GM12878 (cell line): ENCODE measurements around the gene OTOGL. TPM values are rescaled to one million over a fixed set of nuclear protein-coding genes. Genes with fewer than 3 reads are reported as not detected.

ENCODE experiments used
- ATAC-seq: fragments of 200-7000 bp; cut with Tn5 transposase; 3 replicates; pipeline ENCODE4 v1.9.1; 2020; ENCODE audit warnings: mild to moderate bottlenecking, moderate library complexity
- BruUV-seq: library from RNA; stranded (reverse); fragments of 400-500 nt; replicated peaks from 2 replicates; lab custom pipeline; 2021; lab: Mats Ljungman, UMichigan
- CTCF ChIA-PET: fragments of 300-600 bp; sonication (Branson Sonifier 250); formaldehyde crosslinking; extraction: SDS; loops from one replicate; lab custom pipeline; 2021; ENCODE audit warnings: inconsistent platforms; lab: Yijun Ruan, JAX
- POLR2A ChIA-PET: fragments of 350-600 bp; formaldehyde crosslinking; extraction: SDS; loops from one replicate; lab custom pipeline; 2021; ENCODE audit warnings: inconsistent platforms; lab: Charles Lee
- RAD21 ChIA-PET: fragments of 300-600 bp; sonication (Branson Sonifier 250); formaldehyde crosslinking; loops from one replicate; lab custom pipeline; 2023; ENCODE audit warnings: antibody characterized with exemption; ENCODE audit not compliant: unreplicated experiment; lab: Charles Lee
- SMC1A ChIA-PET: fragments of 300-600 bp; sonication (Branson Sonifier 250); formaldehyde crosslinking; loops from one replicate; lab custom pipeline; 2023; ENCODE audit not compliant: unreplicated experiment, uncharacterized antibody; lab: Charles Lee
- DNase-seq: peaks from one replicate; pipeline ENCODE4 v3.0.0-alpha.2; 2011; ENCODE audit warnings: low read depth, low spot score
- FAIRE-seq: peaks from 3 replicates; lab custom pipeline; 2011; peaks lifted over from hg19 to GRCh38; lab: Jason Lieb, UNC
- H2AFZ ChIP-seq: 2 replicates; pipeline ENCODE4 v1.6.0; 2011; ENCODE audit warnings: low read depth, low read length, control low read depth; ENCODE audit not compliant: control insufficient read depth
- H3K27ac ChIP-seq: 2 replicates; pipeline ENCODE4 v1.5.1; 2011; ENCODE audit warnings: control low read depth; ENCODE audit not compliant: control insufficient read depth, insufficient read depth
- H3K27me3 ChIP-seq, 2 experiments: replicated peaks in 1 of 2; 2 replicates each; pipeline versions ENCODE4 v1.6.0 to v1.6.1; 2011; ENCODE audit warnings: low read length in 1 of 2; ENCODE audit not compliant: control insufficient read depth in 2 of 2, insufficient read depth in 2 of 2
- H3K36me3 ChIP-seq, 2 experiments: 2 replicates each; pipeline ENCODE4 v1.5.1; 2011; ENCODE audit warnings: low read length in 1 of 2; ENCODE audit not compliant: control insufficient read depth in 2 of 2, insufficient read depth in 2 of 2
- H3K4me1 ChIP-seq: 2 replicates; pipeline ENCODE4 v1.6.1; 2011; ENCODE audit warnings: mild to moderate bottlenecking, low read length, moderate library complexity, mixed read lengths; ENCODE audit not compliant: control insufficient read depth, insufficient read depth
- H3K4me2 ChIP-seq: 2 replicates; pipeline ENCODE4 v1.6.0; 2011; ENCODE audit warnings: control low read depth; ENCODE audit not compliant: control insufficient read depth, insufficient read depth
- H3K4me3 ChIP-seq: fragments of 200-600 bp; sonication (generic); 2 replicates; pipeline ENCODE4 v1.5.1; 2016
- H3K79me2 ChIP-seq: 2 replicates; pipeline ENCODE4 v1.6.0; 2011; ENCODE audit warnings: low read length; ENCODE audit not compliant: control insufficient read depth, insufficient read depth
- H3K9ac ChIP-seq: 2 replicates; pipeline ENCODE4 v1.8.0; 2011; ENCODE audit warnings: low read length, control low read depth, mixed read lengths; ENCODE audit not compliant: control insufficient read depth, insufficient read depth
- H3K9me3 ChIP-seq: replicated peaks from 3 replicates; pipeline ENCODE4 v1.5.1; 2011; ENCODE audit warnings: mild to moderate bottlenecking, low read length; ENCODE audit not compliant: control insufficient read depth, insufficient read depth
- H4K20me1 ChIP-seq: 2 replicates; pipeline ENCODE4 v1.6.0; 2011; ENCODE audit not compliant: control insufficient read depth, insufficient read depth
- ATF7 ChIP-seq: fragments of 450-650 bp; IDR thresholded peaks from 2 replicates; pipeline ENCODE4 v1.6.1; 2016; ENCODE audit warnings: low read depth, mild to moderate bottlenecking
- CBX3 ChIP-seq: fragments of 200-600 bp; sonication (generic); IDR thresholded peaks from 2 replicates; pipeline ENCODE4 v1.6.1; 2016; ENCODE audit warnings: low read depth, borderline replicate concordance
- FOXK2 ChIP-seq: fragments of 450-650 bp; IDR thresholded peaks from 2 replicates; pipeline ENCODE4 v1.6.1; 2017; ENCODE audit warnings: mild to moderate bottlenecking, moderate library complexity
- HDAC2 ChIP-seq: fragments of 200-600 bp; sonication (generic); IDR thresholded peaks from 2 replicates; pipeline ENCODE4 v1.6.1; 2017
- IKZF1 ChIP-seq: fragments of 450-650 bp; conservative IDR thresholded peaks from 2 replicates; pipeline ENCODE4 v1.6.1; 2017; ENCODE audit warnings: antibody characterized with exemption, mild to moderate bottlenecking
- IKZF2 ChIP-seq, 2 experiments: fragments of 450-650 bp; IDR thresholded peaks; 2 replicates each; pipeline ENCODE4 v1.6.1; 2017; ENCODE audit warnings: mild to moderate bottlenecking in 2 of 2, moderate library complexity in 2 of 2
- IRF4 ChIP-seq: IDR thresholded peaks from 2 replicates; pipeline ENCODE4 v1.6.1; 2011; ENCODE audit warnings: low read depth, low read length
- IRF5 ChIP-seq: fragments of 450-650 bp; IDR thresholded peaks from 2 replicates; pipeline ENCODE4 v1.6.1; 2017; ENCODE audit warnings: borderline replicate concordance
- MTA3 ChIP-seq: IDR thresholded peaks from 2 replicates; pipeline ENCODE4 v1.6.1; 2012; ENCODE audit warnings: low read length, inconsistent platforms, borderline replicate concordance
- NFXL1 ChIP-seq: fragments of 450-650 bp; IDR thresholded peaks from 2 replicates; pipeline ENCODE4 v1.6.1; 2017; ENCODE audit warnings: antibody characterized with exemption, mild to moderate bottlenecking, borderline replicate concordance
- NR2C1 ChIP-seq: fragments of 450-650 bp; IDR thresholded peaks from 2 replicates; pipeline ENCODE4 v1.6.1; 2017; ENCODE audit warnings: antibody characterized with exemption, mild to moderate bottlenecking, moderate library complexity
- RAD21 ChIP-seq: IDR thresholded peaks from 2 replicates; pipeline ENCODE4 v1.6.1; 2011; ENCODE audit warnings: mild to moderate bottlenecking, low read depth, low read length, moderate library complexity; ENCODE audit not compliant: insufficient read depth
- RCOR1 ChIP-seq: conservative IDR thresholded peaks from 2 replicates; pipeline ENCODE4 v1.6.1; 2012; ENCODE audit warnings: low read depth, low read length, improper control_type of control experiment
- SMARCA5 ChIP-seq: fragments of 450-650 bp; IDR thresholded peaks from 2 replicates; pipeline ENCODE4 v1.6.1; 2017; ENCODE audit warnings: mild to moderate bottlenecking
- TCF12 ChIP-seq: IDR thresholded peaks from 2 replicates; pipeline ENCODE4 v1.6.1; 2011; ENCODE audit warnings: low read depth, mild to moderate bottlenecking, low read length
- ZBTB33 ChIP-seq: fragments of 450-650 bp; IDR thresholded peaks from 2 replicates; pipeline ENCODE4 v1.6.1; 2017; ENCODE audit warnings: mild to moderate bottlenecking
- ZNF384 ChIP-seq: IDR thresholded peaks from 2 replicates; pipeline ENCODE4 v1.6.1; 2012; ENCODE audit warnings: low read depth, mild to moderate bottlenecking, low read length, improper control_type of control experiment, borderline replicate concordance
- WGBS: methylation state at CpG from one replicate; pipeline ENCODE4 v1.1.6; 2016; ENCODE audit warnings: low lambda C conversion rate; ENCODE audit not compliant: insufficient replicate concordance, insufficient coverage; ENCODE audit errors: missing lambda C conversion rate; 5-methylcytosine and 5-hydroxymethylcytosine counted together
- in situ Hi-C: fragments of 300-500 bp; cut with MboI; formaldehyde crosslinking; loops from 9 replicates; pipeline ENCODE4 v1.14.3; 2018; ENCODE audit warnings: mixed read lengths
- intact Hi-C: fragments of 100-400 bp; cut with micrococcal nuclease; formaldehyde crosslinking; loops from one replicate; pipeline ENCODE4 v1.14.2; 2022; ENCODE audit not compliant: unreplicated experiment
- polyA plus RNA-seq, 11 experiments: library from polyadenylated mRNA; depleted of rRNA in 4 of 11; unstranded in 6 of 11; stranded (reverse) in 5 of 11; fragments of >200 nt; fragmentation: Nextera tagmentation in 4 of 11; fragmentation: Illumina TruSeq in 1 of 11; extraction: Ambion mirVana in 4 of 11; extraction: Trizol in 1 of 11; gene quantifications; 1 replicate in 1 of 11; 2 replicates in 10 of 11; pipeline versions ENCODE4 v1.2.1 to v1.2.3, GENCODE V29; 2011 to 2016; ENCODE audit warnings: inconsistent platforms in 2 of 11, missing spikeins in 2 of 11, low read depth in 1 of 11
- total RNA-seq, 4 experiments: library from RNA; depleted of rRNA in 3 of 4; stranded (reverse); fragments of >200 nt in 3 of 4; fragmentation: Illumina TruSeq in 1 of 4; extraction: Trizol in 1 of 4; gene quantifications; 2 replicates each; pipeline versions ENCODE4 v1.2.1 to v1.2.3, GENCODE V29; 2013 to 2021

Gene OTOGL
- total and polyA plus RNA-seq, 10 of the 15 experiments (the other 5 are each of a cell fraction or from before 2014, with no cell fraction given), result 0.04 to 3.7 (median 0.27) TPM

DNA sequence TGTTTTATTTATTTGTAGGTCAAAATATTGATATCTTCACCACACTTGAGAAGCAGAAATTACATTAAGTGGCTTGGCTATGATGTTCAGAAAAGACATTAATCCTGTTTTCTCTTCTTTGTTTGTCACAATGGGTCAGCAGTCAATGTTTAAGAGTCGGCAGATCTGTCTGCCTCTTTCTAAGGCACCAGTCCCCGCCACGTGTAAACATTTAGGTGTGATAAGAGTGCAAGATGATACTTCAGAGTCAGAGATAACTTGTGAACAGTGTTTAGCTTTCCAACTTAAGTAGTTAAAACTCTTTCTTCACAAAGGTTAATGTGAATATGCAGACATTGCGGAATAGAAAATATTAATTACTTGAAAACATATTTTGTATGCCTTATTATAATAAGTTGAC, 160.9 kb downstream of the OTOGL start (continued):
- TF ChIP-seq ZBTB33 (no peak), IRF5 (no peak), NR2C1 (no peak), IRF4 (no peak), IKZF2 (IDR thresholded peaks at IDR 0.05) (no peak), FOXK2 (no peak), ZNF384 (no peak), HDAC2 (no peak)

GRCh38 chr12:80261403-80261802, 162.1 kb downstream of the OTOGL start:
- no peaks in the 10 kb centered on the region for H3K9me3 ChIP-seq
- no peak overlapping the region for H2AFZ ChIP-seq
- ATAC-seq, result no peak
- no TSS peak for BruUV-seq
- 35% methylated on average over 3 of the region's 3 CpGs for WGBS
- in situ Hi-C loops, result no loop called here
- no peaks in the 10 kb centered on the region; a peak in 1 of 4 replicates for H3K27me3 ChIP-seq
- CTCF ChIA-PET, result no interaction called here
- H3K4me1 ChIP-seq, result no peaks in the 10 kb centered on the region
- H3K9ac ChIP-seq, result no peak overlapping the region
- no peak for FAIRE-seq
- H3K4me2 ChIP-seq, result no peak overlapping the region
- H3K79me2 ChIP-seq, result no peaks in the 10 kb centered on the region
- POLR2A ChIA-PET, result no interaction called here
- intact Hi-C loops, result no loop called here
- no peaks in the 10 kb centered on the region for H4K20me1 ChIP-seq
- no peak overlapping the region for H3K27ac ChIP-seq
- H3K36me3 ChIP-seq, result no peaks in the 10 kb centered on the region
- RAD21 ChIA-PET, result no interaction called here
- SMC1A ChIA-PET, result interaction anchor here (0.8 kb wide), 1 partner anchor 54 kb away, joined by 3 read pairs; no protein-coding TSS in a partner anchor
- no peak for DNase-seq
- TF ChIP-seq ZBTB33, result no peak
- TF ChIP-seq SMARCA5, result no peak
- no peak for TF ChIP-seq NFXL1
- TF ChIP-seq TCF12, result no peak
- no peak for TF ChIP-seq RCOR1
- TF ChIP-seq IRF4, result no peak
- TF ChIP-seq ATF7, result no peak
- TF ChIP-seq CBX3, result no peak
- TF ChIP-seq MTA3, result no peak
- no peak for TF ChIP-seq IKZF1
- TF ChIP-seq RAD21, result no peak
- TF ChIP-seq, all 136 proteins: peak for 0
- no peak overlapping the region for H3K4me3 ChIP-seq
